ENCODE measurements around the gene CCDC60.

DNA sequence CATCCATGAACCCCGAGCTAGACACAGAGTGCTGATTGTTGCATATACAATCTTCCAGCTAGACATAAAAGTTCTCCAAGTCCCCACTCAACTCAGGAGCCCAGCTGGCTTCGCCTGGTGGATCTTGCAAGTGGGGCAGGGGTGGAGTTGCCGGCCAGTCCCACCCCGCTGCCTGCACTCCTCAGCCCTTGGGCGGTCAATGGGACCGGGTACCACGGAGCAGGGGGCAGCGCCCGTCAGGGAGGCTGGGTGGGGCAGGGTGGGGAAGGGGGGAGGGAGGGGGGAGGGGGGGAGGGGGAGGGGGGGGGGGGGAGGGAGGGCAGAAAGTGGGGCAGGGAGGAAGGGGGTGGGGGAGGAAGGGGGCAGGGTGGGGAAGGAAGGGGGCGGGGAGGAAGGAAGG, 63.0 kb downstream of the CCDC60 start:
- no peak for TF ChIP-seq SP1 (IDR thresholded peaks at IDR 0.05)
- TF ChIP-seq L3MBTL2 (conservative IDR thresholded peaks at IDR 0.05): no peak
- no peak for TF ChIP-seq ARNT (IDR thresholded peaks at IDR 0.05)
- no peak for TF ChIP-seq BHLHE40 (IDR thresholded peaks at IDR 0.05; ENCODE audit: borderline replicate concordance)
- TF ChIP-seq, protein P1, sequence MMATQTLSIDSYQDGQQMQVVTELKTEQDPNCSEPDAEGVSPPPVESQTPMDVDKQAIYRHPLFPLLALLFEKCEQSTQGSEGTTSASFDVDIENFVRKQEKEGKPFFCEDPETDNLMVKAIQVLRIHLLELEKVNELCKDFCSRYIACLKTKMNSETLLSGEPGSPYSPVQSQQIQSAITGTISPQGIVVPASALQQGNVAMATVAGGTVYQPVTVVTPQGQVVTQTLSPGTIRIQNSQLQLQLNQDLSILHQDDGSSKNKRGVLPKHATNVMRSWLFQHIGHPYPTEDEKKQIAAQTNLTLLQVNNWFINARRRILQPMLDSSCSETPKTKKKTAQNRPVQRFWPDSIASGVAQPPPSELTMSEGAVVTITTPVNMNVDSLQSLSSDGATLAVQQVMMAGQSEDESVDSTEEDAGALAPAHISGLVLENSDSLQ (IDR thresholded peaks at IDR 0.05): no peak
- TF ChIP-seq ZNF384 (IDR thresholded peaks at IDR 0.05): no peak
- no peak for TF ChIP-seq FOXM1 (IDR thresholded peaks at IDR 0.05; ENCODE audit: borderline replicate concordance)
- TF ChIP-seq FOXK2 (IDR thresholded peaks at IDR 0.05): no peak
- TF ChIP-seq TARDBP (IDR thresholded peaks at IDR 0.05): no peak
- no peak for TF ChIP-seq LEF1 (IDR thresholded peaks at IDR 0.05; ENCODE audit: borderline replicate concordance)
